ENCODE measurements around the gene BRIX1. TPM values are rescaled to one million over a fixed set of nuclear protein-coding genes. Genes with fewer than 3 reads are reported as not detected.

The BRIX1 gene
- total RNA-seq, 1 experiment from 2014 or later = 63.2 TPM

- intact Hi-C loops (cut with micrococcal nuclease) = no loop called here
- no peak overlapping the region for H3K4me3 ChIP-seq (ENCODE audit: low read length)
- no peaks in the 10 kb centered on the region for H4K20me1 ChIP-seq (ENCODE audit: low read length)
- no peak overlapping the region for H3K4me2 ChIP-seq (ENCODE audit: low read length)
- DNase-seq = no peak
- ChIA-PET CTCF (no interaction called here), POLR2A (ENCODE audit: unreplicated experiment) (no interaction called here)
- no peaks in the 10 kb centered on the region for H3F3A ChIP-seq (ENCODE audit: low read length, unreplicated experiment)
- no TSS peak for BruUV-seq (replicated peaks)
- no peak overlapping the region for H3K27ac ChIP-seq (ENCODE audit: low read length)
- H3K9me3 ChIP-seq (ENCODE audit: low read length) = no peaks in the 10 kb centered on the region
- ATAC-seq = no peak
- H3K4me1 ChIP-seq (ENCODE audit: insufficient read depth, low read length) = no peaks in the 10 kb centered on the region
- no peaks in the 10 kb centered on the region for H3K36me3 ChIP-seq (ENCODE audit: low read depth, low read length)
- H3K79me2 ChIP-seq (ENCODE audit: low read length) = no peaks in the 10 kb centered on the region
- H3K9ac ChIP-seq (ENCODE audit: low read length) = no peak overlapping the region
- no peak for TF ChIP-seq EZH2phosphoT487 (IDR thresholded peaks at IDR 0.05; ENCODE audit: borderline replicate concordance, low read length)
- TF ChIP-seq CTCF (conservative IDR thresholded peaks at IDR 0.05; ENCODE audit: low read depth, low read length) = no peak
- no peak for TF ChIP-seq EZH2 (IDR thresholded peaks at IDR 0.05; ENCODE audit: low read length, unreplicated experiment)
- H3K9me2 ChIP-seq (replicated peaks; ENCODE audit: low read length) = no peaks in the 10 kb centered on the region
- H3K27me3 ChIP-seq (ENCODE audit: low read length) = no peaks in the 10 kb centered on the region
- H2AFZ ChIP-seq (ENCODE audit: low read length) = no peak overlapping the region
Observed at GRCh38 chr5:34867660-34868059, 47.9 kb upstream of the BRIX1 start.

- H3K27ac ChIP-seq (ENCODE audit: low read length) = no peak overlapping the region
- no peak for ATAC-seq
- intact Hi-C loops (cut with micrococcal nuclease) = no loop called here
- no peak overlapping the region for H3K9ac ChIP-seq (ENCODE audit: low read length)
- H3K9me2 ChIP-seq (replicated peaks; ENCODE audit: low read length) = no peaks in the 10 kb centered on the region
- H3K79me2 ChIP-seq (ENCODE audit: low read length) = no peaks in the 10 kb centered on the region
- H4K20me1 ChIP-seq (ENCODE audit: low read length) = no peaks in the 10 kb centered on the region
- no peaks in the 10 kb centered on the region for H3F3A ChIP-seq (ENCODE audit: low read length, unreplicated experiment)
- no peak overlapping the region for H3K4me3 ChIP-seq (ENCODE audit: low read length)
- CTCF ChIA-PET = no interaction called here
- no TSS peak for BruUV-seq (replicated peaks)
- no peaks in the 10 kb centered on the region for H3K9me3 ChIP-seq (ENCODE audit: low read length)
- no peak for DNase-seq
- H3K4me2 ChIP-seq (ENCODE audit: low read length) = no peak overlapping the region
- POLR2A ChIA-PET (ENCODE audit: unreplicated experiment) = no interaction called here
- no peaks in the 10 kb centered on the region for H3K27me3 ChIP-seq (ENCODE audit: low read length)
- TF ChIP-seq EZH2 (IDR thresholded peaks at IDR 0.05; ENCODE audit: low read length, unreplicated experiment) = no peak
- no peak for TF ChIP-seq CTCF (conservative IDR thresholded peaks at IDR 0.05; ENCODE audit: low read depth, low read length)
- no peak for TF ChIP-seq EZH2phosphoT487 (IDR thresholded peaks at IDR 0.05; ENCODE audit: borderline replicate concordance, low read length)
- no peak overlapping the region for H2AFZ ChIP-seq (ENCODE audit: low read length)
- no peaks in the 10 kb centered on the region for H3K4me1 ChIP-seq (ENCODE audit: insufficient read depth, low read length)
- H3K36me3 ChIP-seq (ENCODE audit: low read depth, low read length) = no peaks in the 10 kb centered on the region
Observed at GRCh38 chr5:34868791-34869190, 46.7 kb upstream of the BRIX1 start.

GRCh38 chr5:34869256-34869655 is 46.3 kb upstream of the BRIX1 start:
- Histone ChIP-seq H3F3A (ENCODE audit: low read length, unreplicated experiment) (no peaks in the 10 kb centered on the region), H3K9ac (ENCODE audit: low read length) (no peak overlapping the region), H3K9me3 (ENCODE audit: low read length) (no peaks in the 10 kb centered on the region), H3K36me3 (ENCODE audit: low read depth, low read length) (no peaks in the 10 kb centered on the region), H3K4me2 (ENCODE audit: low read length) (no peak overlapping the region), H3K4me1 (ENCODE audit: insufficient read depth, low read length) (no peaks in the 10 kb centered on the region), H2AFZ (ENCODE audit: low read length) (no peak overlapping the region), H3K27ac (ENCODE audit: low read length) (no peak overlapping the region), H3K79me2 (ENCODE audit: low read length) (no peaks in the 10 kb centered on the region), H3K9me2 (replicated peaks; ENCODE audit: low read length) (no peaks in the 10 kb centered on the region), H4K20me1 (ENCODE audit: low read length) (no peaks in the 10 kb centered on the region), H3K27me3 (ENCODE audit: low read length) (no peaks in the 10 kb centered on the region), H3K4me3 (ENCODE audit: low read length) (no peak overlapping the region)
- no peak for TF ChIP-seq EZH2phosphoT487 (IDR thresholded peaks at IDR 0.05; ENCODE audit: borderline replicate concordance, low read length)
- TF ChIP-seq CTCF (conservative IDR thresholded peaks at IDR 0.05; ENCODE audit: low read depth, low read length) = no peak
- TF ChIP-seq EZH2 (IDR thresholded peaks at IDR 0.05; ENCODE audit: low read length, unreplicated experiment) = no peak
- intact Hi-C loops (cut with micrococcal nuclease) = no loop called here
- CTCF ChIA-PET = no interaction called here
- POLR2A ChIA-PET (ENCODE audit: unreplicated experiment) = no interaction called here
- ATAC-seq (no peak), DNase-seq (no peak)
- no TSS peak for BruUV-seq (replicated peaks)
